Measurements from ENCODE around the gene GPR108. TPM values are rescaled to one million over a fixed set of nuclear protein-coding genes. Genes with fewer than 3 reads are reported as not detected.
"Not testable (repeated sequence)": the region's sequence is repeated elsewhere in the genome, so short reads cannot be mapped to it uniquely, and the experiment has no call there.

Gene GPR108
- total and polyA plus RNA-seq, 12 donors = 61.8 to 193 (median 123) TPM

GRCh38 chr19:6752256-6753177 is 15.1 kb upstream of the GPR108 start:
- H3K27me3 ChIP-seq = no peaks in the 10 kb centered on the region
- no peaks in the 10 kb centered on the region for H3K9me3 ChIP-seq (replicated peaks in 1 of 3)
- 57 to 89% (median 60%) methylated on average over 4 to 50 of the region's 50 CpGs for WGBS, 4 donors
- H3K4me1 ChIP-seq (replicated peaks in 1 of 2) = peaks cover 6 to 9% of the 10 kb centered on the region in 2 donors
- intact Hi-C loops (cut with DNase I) = loop anchor here in 1 of 2 donors (10.0 kb wide), 1 partner anchor 102 kb away; no protein-coding TSS in a partner anchor
- TF ChIP-seq POLR2A (IDR thresholded peaks at IDR 0.05) (no peak), CTCF (IDR thresholded peaks at IDR 0.05) (no peak)
- H3K4me3 ChIP-seq = peak overlapping the region in 1 of 4 donors; percentile 53
- peaks cover 0 to 42% of the 10 kb centered on the region in 2 donors for H3K36me3 ChIP-seq (replicated peaks in 1 of 2)
- DNase-seq = peak in 4 of 7 donors; percentile 23 to 34 (median 28)
- peak overlapping the region in 2 of 5 donors; percentile 14 to 85 for H3K27ac ChIP-seq

- 95 to 96% (median 95%) methylated on average over 16 of the region's 16 CpGs for WGBS, 4 donors
- H3K36me3 ChIP-seq (replicated peaks in 1 of 2) = peaks cover 0 to 55% of the 10 kb centered on the region in 2 donors
- no peak for DNase-seq
- H3K27me3 ChIP-seq = no peaks in the 10 kb centered on the region
- peaks cover 6 to 9% of the 10 kb centered on the region in 2 donors for H3K4me1 ChIP-seq (replicated peaks in 1 of 2)
- H3K27ac ChIP-seq = no peak overlapping the region
- H3K9me3 ChIP-seq (replicated peaks in 1 of 3) = no peaks in the 10 kb centered on the region
- H3K4me3 ChIP-seq = no peak overlapping the region
- intact Hi-C loops (cut with DNase I) = loop anchor here in 1 of 2 donors (10.0 kb wide), 1 partner anchor 104 kb away; no protein-coding TSS in a partner anchor
- TF ChIP-seq POLR2A (IDR thresholded peaks at IDR 0.05) = no peak
- TF ChIP-seq CTCF (IDR thresholded peaks at IDR 0.05) = no peak
These were observed 13.8 kb upstream of the GPR108 start for GRCh38 chr19:6751189-6751588.

GRCh38 chr19:6750062-6750461 is 12.7 kb upstream of the GPR108 start:
- H3K27ac ChIP-seq = peak overlapping the region in 1 of 5 donors; percentile 27
- no peaks in the 10 kb centered on the region for H3K27me3 ChIP-seq
- H3K36me3 ChIP-seq (replicated peaks in 1 of 2) = peaks cover 0 to 57% of the 10 kb centered on the region in 2 donors
- H3K4me3 ChIP-seq = no peak overlapping the region
- peaks cover 10 to 14% of the 10 kb centered on the region in 2 donors for H3K4me1 ChIP-seq (replicated peaks in 1 of 2)
- DNase-seq = peak in 1 of 7 donors; percentile 20
- TF ChIP-seq POLR2A (IDR thresholded peaks at IDR 0.05) (no peak), CTCF (IDR thresholded peaks at IDR 0.05) (no peak)
- intact Hi-C loops (cut with DNase I) = loop anchor here in 1 of 2 donors (10.0 kb wide), 1 partner anchor 105 kb away; no protein-coding TSS in a partner anchor
- no peaks in the 10 kb centered on the region for H3K9me3 ChIP-seq (replicated peaks in 1 of 3)
- 80 to 93% (median 81%) methylated on average over 1 to 20 of the region's 20 CpGs for WGBS, 4 donors

GRCh38 chr19:6748543-6748942 is 11.2 kb upstream of the GPR108 start:
- H3K4me1 ChIP-seq (replicated peaks in 1 of 2) = peaks cover 24 to 26% of the 10 kb centered on the region in 2 donors
- H3K27ac ChIP-seq; H3K9me3 ChIP-seq (replicated peaks in 1 of 3); DNase-seq; H3K4me3 ChIP-seq; H3K27me3 ChIP-seq: not testable (repeated sequence)
- intact Hi-C loops (cut with DNase I) = loop anchor here in 1 of 2 donors (10.0 kb wide), 1 partner anchor 116 kb away; no protein-coding TSS in a partner anchor
- H3K36me3 ChIP-seq (replicated peaks in 1 of 2) = peaks cover 0 to 64% of the 10 kb centered on the region in 2 donors
- WGBS, 4 donors = 83 to 92% (median 86%) methylated on average over 10 of the region's 10 CpGs

Data from adrenal gland (tissue), 12 donors.